Stimulated activated memory B cell treated with anti-CD40 and anti-IgM and Interleukin-4, amounts not matched to agents 10 μg/mL and 1 μg/mL and 100 μg/mL, for 72 hours (primary cell): ENCODE data around the gene PDE7B.
A peak's percentile ranks its signal among the peaks of the same experiment; 100 is the strongest.

Source experiments
- ATAC-seq: fragments of 150-1000 bp; cut with Tn5 transposase; 2 replicates; pipeline ENCODE4 v1.10.0; 2021
- H3K27ac Mint-ChIP-seq: one replicate; pipeline ENCODE4 v1.8.0; 2022; ENCODE audit warnings: mild to moderate bottlenecking, mixed read lengths
- H3K27me3 Mint-ChIP-seq: one replicate; pipeline ENCODE4 v1.8.0; 2022; ENCODE audit warnings: mixed read lengths
- H3K36me3 Mint-ChIP-seq: one replicate; pipeline ENCODE4 v1.8.0; 2022; ENCODE audit warnings: mixed read lengths
- H3K4me1 Mint-ChIP-seq: one replicate; pipeline ENCODE4 v1.8.0; 2022; ENCODE audit warnings: mixed read lengths
- H3K4me3 Mint-ChIP-seq: one replicate; pipeline ENCODE4 v1.8.0; 2022; ENCODE audit warnings: mild to moderate bottlenecking, moderate library complexity, mixed read lengths
- H3K9me3 Mint-ChIP-seq: one replicate; pipeline ENCODE4 v1.8.0; 2022; ENCODE audit warnings: mixed read lengths

Gene PDE7B

GRCh38 chr6:135851442-135852271 is at the start of gene PDE7B:
TSS of gene PDE7B (plus strand) at chr6:135851701.
- peaks cover 38% of the 10 kb centered on the region for H3K4me1 Mint-ChIP-seq
- H3K27ac Mint-ChIP-seq, result no peak within 1 kb of the TSS
- peak; percentile 92 for ATAC-seq
- peak within 1 kb of the TSS; percentile 78 for H3K4me3 Mint-ChIP-seq
- H3K27me3 Mint-ChIP-seq, result no peaks in the 10 kb centered on the region
- no peaks in the 10 kb centered on the region for H3K9me3 Mint-ChIP-seq
- no peaks in the 10 kb centered on the region for H3K36me3 Mint-ChIP-seq

DNA sequence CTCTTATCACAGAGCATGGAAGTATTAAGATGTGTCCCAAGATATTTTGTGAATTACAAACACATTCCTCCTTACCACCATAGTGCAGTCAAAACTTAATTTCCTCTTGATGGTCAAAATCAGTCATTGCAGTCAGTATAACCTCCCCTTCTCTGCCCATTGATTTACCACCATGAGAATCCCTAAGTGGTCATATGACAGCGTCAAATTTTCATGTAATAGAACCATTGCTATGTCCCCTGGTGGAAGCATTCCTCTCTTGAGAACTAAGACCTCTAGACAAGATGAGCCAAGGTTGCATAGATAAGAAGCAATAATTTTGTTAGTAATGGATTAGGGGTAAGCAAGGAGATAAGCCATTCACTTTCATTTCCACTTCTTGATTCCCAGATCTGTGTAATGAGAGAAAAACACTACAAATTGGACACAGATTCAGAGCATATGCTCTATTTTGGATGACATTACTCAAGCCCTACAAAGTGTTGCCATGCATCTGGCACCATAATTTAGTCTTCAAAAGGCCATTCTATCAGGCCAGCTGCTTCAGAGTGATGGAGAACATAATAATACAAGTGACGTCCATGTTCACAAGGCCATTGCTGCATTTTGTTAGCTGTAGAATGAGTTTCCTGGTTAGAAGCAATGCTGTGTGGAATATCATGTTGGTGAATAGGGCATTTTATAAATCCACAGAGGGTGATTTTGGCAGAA is 49.6 kb upstream of the PDE7B start:
- peaks cover 17% of the 10 kb centered on the region for H3K4me1 Mint-ChIP-seq
- no peaks in the 10 kb centered on the region for H3K36me3 Mint-ChIP-seq
- ATAC-seq, result no peak
- no peak overlapping the region for H3K4me3 Mint-ChIP-seq
- H3K27ac Mint-ChIP-seq, result no peak overlapping the region
- no peaks in the 10 kb centered on the region for H3K27me3 Mint-ChIP-seq
- no peaks in the 10 kb centered on the region for H3K9me3 Mint-ChIP-seq

DNA sequence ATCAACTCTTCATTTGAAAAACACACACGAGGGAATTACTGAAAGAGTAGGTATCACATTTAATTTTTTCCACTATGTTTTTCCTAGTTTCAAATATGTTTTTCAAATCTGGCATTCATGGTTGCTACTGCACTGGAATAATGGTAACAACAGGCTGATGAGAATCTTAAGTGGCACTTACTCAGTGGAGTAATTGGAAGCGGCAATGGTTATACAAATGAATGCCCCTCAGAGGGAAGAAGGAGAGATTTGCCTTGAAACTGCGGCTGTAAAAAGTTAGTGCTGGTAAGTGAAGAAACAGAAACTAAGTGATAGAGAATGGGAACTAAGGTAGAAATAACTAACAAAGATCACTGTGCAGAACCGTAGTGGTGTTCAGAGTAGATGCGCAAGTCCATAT is 41.0 kb upstream of the PDE7B start:
- Mint-ChIP-seq H3K4me3 (no peak overlapping the region), H3K27ac (no peak overlapping the region), H3K9me3 (peaks cover 5% of the 10 kb centered on the region), H3K36me3 (no peaks in the 10 kb centered on the region), H3K27me3 (no peaks in the 10 kb centered on the region), H3K4me1 (no peaks in the 10 kb centered on the region)
- ATAC-seq, result no peak

GRCh38 chr6:135811170-135811569 is 40.3 kb upstream of the PDE7B start:
- no peaks in the 10 kb centered on the region for H3K27me3 Mint-ChIP-seq
- no peak overlapping the region for H3K27ac Mint-ChIP-seq
- H3K36me3 Mint-ChIP-seq, result no peaks in the 10 kb centered on the region
- peaks cover 5% of the 10 kb centered on the region for H3K9me3 Mint-ChIP-seq
- ATAC-seq, result no peak
- no peaks in the 10 kb centered on the region for H3K4me1 Mint-ChIP-seq
- H3K4me3 Mint-ChIP-seq, result no peak overlapping the region

GRCh38 chr6:135811644-135812526 is 39.6 kb upstream of the PDE7B start:
- Mint-ChIP-seq H3K4me3 (no peak overlapping the region), H3K4me1 (no peaks in the 10 kb centered on the region), H3K27me3 (no peaks in the 10 kb centered on the region), H3K36me3 (no peaks in the 10 kb centered on the region), H3K27ac (no peak overlapping the region), H3K9me3 (peaks cover 5% of the 10 kb centered on the region)
- ATAC-seq, result no peak

DNA sequence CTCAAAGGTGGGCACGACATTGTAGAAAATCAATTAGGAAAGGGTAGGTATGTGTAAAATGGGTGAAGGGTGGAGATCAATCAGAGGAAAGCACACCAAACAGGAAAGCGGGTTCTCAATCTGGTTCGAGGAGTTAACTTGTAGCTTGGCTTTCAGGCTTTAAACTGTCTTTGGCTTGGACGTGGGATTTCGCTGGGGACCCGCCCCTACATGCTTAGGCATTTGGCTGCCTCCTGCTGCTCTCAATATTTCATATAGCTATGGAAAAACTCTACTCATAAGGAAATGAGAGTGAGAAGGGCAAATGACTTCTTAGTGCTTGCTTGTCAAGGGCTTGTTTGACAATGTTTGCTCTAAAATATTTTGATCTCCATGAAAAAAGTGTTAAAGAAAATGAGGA is 38.1 kb upstream of the PDE7B start:
- no peaks in the 10 kb centered on the region for H3K27me3 Mint-ChIP-seq
- no peak overlapping the region for H3K27ac Mint-ChIP-seq
- H3K9me3 Mint-ChIP-seq, result peaks cover 5% of the 10 kb centered on the region
- no peaks in the 10 kb centered on the region for H3K36me3 Mint-ChIP-seq
- no peak overlapping the region for H3K4me3 Mint-ChIP-seq
- no peak for ATAC-seq
- no peaks in the 10 kb centered on the region for H3K4me1 Mint-ChIP-seq

DNA sequence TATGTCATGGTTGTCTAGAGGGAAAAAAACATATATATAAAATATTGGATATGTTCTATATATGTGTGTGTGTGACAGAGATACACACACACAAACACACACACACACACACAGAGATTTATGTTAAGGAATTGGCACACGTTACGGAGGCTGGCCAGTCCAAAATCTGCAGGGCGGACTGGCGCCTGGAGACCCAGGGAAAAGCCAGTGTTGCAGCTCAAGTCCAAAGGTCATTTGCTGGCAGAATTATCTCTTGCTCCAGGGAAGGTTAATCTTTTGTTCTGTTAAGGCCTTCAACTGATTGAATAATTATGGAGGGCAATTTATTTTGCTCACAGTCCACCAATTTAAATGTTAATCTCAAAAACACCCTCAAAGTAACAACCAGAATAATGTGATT is 37.5 kb upstream of the PDE7B start:
- no peak overlapping the region for H3K27ac Mint-ChIP-seq
- ATAC-seq, result no peak

DNA sequence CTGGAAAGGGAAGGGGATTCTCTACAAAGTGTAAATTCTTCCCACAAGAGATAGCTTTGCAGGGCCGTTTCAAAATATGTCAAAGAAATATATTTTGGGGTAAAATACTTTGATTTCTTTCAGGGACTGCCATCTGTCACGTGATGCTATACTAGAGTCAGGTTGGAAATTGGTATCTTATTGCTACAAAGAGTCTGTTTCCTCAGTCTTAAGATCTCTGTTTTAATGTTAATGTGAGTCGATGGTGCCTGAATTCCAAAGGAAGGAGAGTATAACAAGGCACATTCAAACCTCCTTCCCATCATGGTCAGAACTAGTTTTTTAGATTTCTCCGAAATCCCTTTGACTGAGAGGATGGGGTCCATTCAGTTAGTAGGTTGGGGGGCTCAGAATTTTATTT is 36.3 kb upstream of the PDE7B start:
- Mint-ChIP-seq H3K27me3 (no peaks in the 10 kb centered on the region), H3K36me3 (no peaks in the 10 kb centered on the region), H3K27ac (no peak overlapping the region), H3K4me3 (no peak overlapping the region), H3K9me3 (no peaks in the 10 kb centered on the region), H3K4me1 (peaks cover 11% of the 10 kb centered on the region)
- no peak for ATAC-seq

More for the DNA sequence above, 37.5 kb upstream of the PDE7B start:
- Mint-ChIP-seq H3K9me3 (peaks cover 5% of the 10 kb centered on the region), H3K27me3 (no peaks in the 10 kb centered on the region), H3K36me3 (no peaks in the 10 kb centered on the region), H3K4me3 (no peak overlapping the region), H3K4me1 (peaks cover 6% of the 10 kb centered on the region)

DNA sequence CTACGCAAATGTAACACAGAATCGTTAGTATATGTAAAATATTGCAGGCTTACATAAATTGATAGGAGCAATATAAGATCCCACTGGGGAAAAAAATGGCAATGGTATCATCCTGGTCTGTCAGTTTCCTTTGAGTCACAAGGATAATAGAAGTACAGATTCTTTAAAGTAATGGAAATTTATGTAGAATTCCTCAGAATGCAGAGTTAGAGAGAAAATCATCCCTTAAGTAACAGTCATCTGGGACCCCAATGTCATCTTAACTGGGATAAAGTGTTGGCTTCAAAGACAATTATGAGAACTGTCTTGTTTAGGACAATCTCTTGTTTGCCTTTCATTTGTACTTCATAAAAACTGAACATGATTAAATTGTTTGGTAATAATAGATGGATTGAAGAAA is 34.5 kb upstream of the PDE7B start:
- no peak for ATAC-seq
- Mint-ChIP-seq H3K27me3 (no peaks in the 10 kb centered on the region), H3K4me3 (no peak overlapping the region), H3K9me3 (no peaks in the 10 kb centered on the region), H3K4me1 (peaks cover 11% of the 10 kb centered on the region), H3K27ac (no peak overlapping the region), H3K36me3 (no peaks in the 10 kb centered on the region)

GRCh38 chr6:135819665-135820064 is 31.8 kb upstream of the PDE7B start:
- Mint-ChIP-seq H3K27me3 (peaks cover 10% of the 10 kb centered on the region), H3K27ac (no peak overlapping the region), H3K4me3 (no peak overlapping the region), H3K4me1 (peaks cover 11% of the 10 kb centered on the region), H3K36me3 (no peaks in the 10 kb centered on the region), H3K9me3 (no peaks in the 10 kb centered on the region)
- no peak for ATAC-seq

- H3K4me1 Mint-ChIP-seq, result peaks cover 11% of the 10 kb centered on the region
- no peaks in the 10 kb centered on the region for H3K9me3 Mint-ChIP-seq
- H3K4me3 Mint-ChIP-seq, result no peak overlapping the region
- no peaks in the 10 kb centered on the region for H3K36me3 Mint-ChIP-seq
- ATAC-seq, result no peak
- peaks cover 10% of the 10 kb centered on the region for H3K27me3 Mint-ChIP-seq
- H3K27ac Mint-ChIP-seq, result no peak overlapping the region
Measured at GRCh38 chr6:135820340-135820739, 31.2 kb upstream of the PDE7B start.

DNA sequence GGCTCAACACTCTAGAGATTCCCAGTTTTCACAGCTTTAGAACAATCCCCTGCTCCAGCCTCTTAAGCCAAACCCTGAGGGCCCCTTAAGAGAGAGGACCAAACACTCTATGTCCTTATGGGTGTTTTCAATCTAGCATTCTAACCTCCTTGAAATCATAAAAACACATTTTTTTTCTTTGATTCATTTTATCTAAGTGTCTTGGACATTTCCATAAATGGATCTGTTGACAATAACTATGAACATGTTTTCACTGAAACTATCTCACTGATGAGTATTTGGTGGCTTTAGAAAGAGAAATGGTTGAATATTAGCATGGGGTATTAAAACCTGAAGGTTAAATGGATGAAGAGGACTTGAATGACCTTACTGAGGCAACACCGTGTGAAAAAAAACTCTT is 27.6 kb upstream of the PDE7B start:
- ATAC-seq, result no peak
- Mint-ChIP-seq H3K36me3 (no peaks in the 10 kb centered on the region), H3K4me1 (peaks cover 6% of the 10 kb centered on the region), H3K4me3 (no peak overlapping the region), H3K27me3 (peaks cover 10% of the 10 kb centered on the region), H3K27ac (no peak overlapping the region), H3K9me3 (no peaks in the 10 kb centered on the region)

DNA sequence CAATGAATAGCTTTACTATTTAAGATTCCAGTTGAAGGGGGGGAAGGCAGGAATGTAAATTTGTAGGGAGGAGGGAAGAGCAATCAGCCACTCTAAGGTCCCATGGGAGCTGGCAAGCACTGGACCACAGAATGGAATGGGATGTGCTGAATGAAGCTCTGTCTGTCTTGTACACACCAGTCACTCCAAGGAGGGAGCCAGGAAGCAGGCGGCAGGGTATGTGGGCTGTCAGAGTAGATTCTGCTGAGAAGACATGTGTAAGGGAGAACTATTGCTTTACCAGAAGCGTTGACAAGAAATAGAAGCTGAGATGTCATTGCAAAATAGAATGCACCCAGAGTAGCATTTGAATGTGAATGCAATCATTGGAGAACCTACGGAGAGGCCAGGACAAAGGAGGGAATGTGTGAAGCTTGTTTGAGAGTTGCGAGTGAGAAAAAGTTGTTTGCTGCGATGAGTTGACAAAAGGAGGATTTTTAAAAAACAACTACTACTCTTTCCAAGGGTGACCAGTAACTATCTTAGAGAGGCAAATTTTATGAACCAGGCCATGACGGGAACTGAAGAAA is 25.2 kb upstream of the PDE7B start:
- no peak for ATAC-seq
- Mint-ChIP-seq H3K27ac (no peak overlapping the region), H3K4me1 (no peaks in the 10 kb centered on the region), H3K27me3 (peaks cover 10% of the 10 kb centered on the region), H3K4me3 (no peak overlapping the region), H3K36me3 (no peaks in the 10 kb centered on the region), H3K9me3 (no peaks in the 10 kb centered on the region)

GRCh38 chr6:135828021-135828420 is 23.5 kb upstream of the PDE7B start:
- H3K4me1 Mint-ChIP-seq, result no peaks in the 10 kb centered on the region
- H3K36me3 Mint-ChIP-seq, result no peaks in the 10 kb centered on the region
- H3K27me3 Mint-ChIP-seq, result peaks cover 10% of the 10 kb centered on the region
- no peak overlapping the region for H3K4me3 Mint-ChIP-seq
- H3K27ac Mint-ChIP-seq, result no peak overlapping the region
- H3K9me3 Mint-ChIP-seq, result no peaks in the 10 kb centered on the region
- ATAC-seq, result no peak

DNA sequence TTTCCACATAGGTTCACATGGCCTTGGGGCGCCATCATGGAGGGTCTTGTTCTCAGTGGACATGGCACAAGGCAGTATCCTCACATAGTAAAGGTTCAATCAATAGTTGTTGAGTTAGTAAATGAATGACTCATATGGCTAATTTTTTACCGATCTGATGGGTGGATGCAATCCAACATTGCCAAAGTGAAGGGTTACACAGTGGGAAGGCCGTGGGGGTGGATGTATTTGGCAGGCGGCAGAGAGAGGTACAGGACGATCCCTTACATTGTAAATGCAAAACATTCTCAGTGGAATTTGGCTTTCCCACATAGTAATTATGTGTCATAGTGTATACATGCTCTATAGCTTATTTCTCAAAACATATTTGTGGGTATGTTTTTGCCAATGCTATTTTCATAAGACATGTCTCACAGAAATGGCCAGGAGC is 21.0 kb upstream of the PDE7B start:
- no peaks in the 10 kb centered on the region for H3K36me3 Mint-ChIP-seq
- H3K9me3 Mint-ChIP-seq, result no peaks in the 10 kb centered on the region
- no peaks in the 10 kb centered on the region for H3K4me1 Mint-ChIP-seq
- no peak overlapping the region for H3K4me3 Mint-ChIP-seq
- H3K27ac Mint-ChIP-seq, result no peak overlapping the region
- no peaks in the 10 kb centered on the region for H3K27me3 Mint-ChIP-seq
- no peak for ATAC-seq
